Sigmoid colon (tissue), 7 donors: ENCODE results near the gene WNT3A. TPM values are rescaled to one million over a fixed set of nuclear protein-coding genes. Genes with fewer than 3 reads are reported as not detected.

Experiments
- DNase-seq: peaks from one replicate; pipeline ENCODE4 v3.0.0-alpha.2; 2019
- H3K27ac ChIP-seq, 4 donors: fragments of 200-600 bp; sonication (generic); one replicate each; pipeline ENCODE4 v1.5.1; 2016 to 2019; ENCODE audit warnings: mild to moderate bottlenecking in 1 of 4
- H3K27me3 ChIP-seq, 3 donors: fragments of 200-600 bp; sonication (generic); one replicate each; pipeline ENCODE4 v1.5.1; 2019; ENCODE audit warnings: mild to moderate bottlenecking in 1 of 3
- H3K36me3 ChIP-seq, 4 donors: fragments of 200-600 bp; sonication (generic); one replicate each; pipeline ENCODE4 v1.5.1; 2016 to 2019
- H3K4me1 ChIP-seq, 4 donors: fragments of 200-600 bp; sonication (generic); one replicate each; pipeline ENCODE4 v1.5.1; 2017 to 2019
- H3K4me3 ChIP-seq, 4 donors: fragments of 200-600 bp; sonication (generic); one replicate each; pipeline ENCODE4 v1.5.1; 2017 to 2019; ENCODE audit warnings: mild to moderate bottlenecking in 2 of 4, moderate library complexity in 1 of 4
- H3K9me3 ChIP-seq, 4 donors: fragments of 200-600 bp in 3 of 4; sonication (generic) in 3 of 4; one replicate each; pipeline versions ENCODE4 v1.5.1 to v1.6.1; 2013 to 2019
- CTCF ChIP-seq, 4 experiments: fragments of 450-650 bp in 3 of 4; fragments of 200-600 bp in 1 of 4; IDR thresholded peaks; one replicate each; pipeline ENCODE4 v1.5.1; 2016 to 2019; ENCODE audit warnings: antibody characterized with exemption in 4 of 4, mild to moderate bottlenecking in 3 of 4, moderate library complexity in 2 of 4
- EP300 ChIP-seq, 4 donors: sonication (generic); formaldehyde crosslinking; IDR thresholded peaks; one replicate each; pipeline ENCODE4 v1.6.1; 2017; ENCODE audit warnings: antibody characterized with exemption in 4 of 4
- POLR2A ChIP-seq, 2 donors: fragments of 450-650 bp; IDR thresholded peaks; one replicate each; pipeline ENCODE4 v1.6.1; 2016; ENCODE audit warnings: antibody characterized with exemption in 2 of 2, mild to moderate bottlenecking in 2 of 2, moderate library complexity in 2 of 2
- POLR2AphosphoS5 ChIP-seq, 4 donors: sonication (generic); formaldehyde crosslinking; IDR thresholded peaks; one replicate each; pipeline ENCODE4 v1.6.1; 2017; ENCODE audit warnings: antibody characterized with exemption in 4 of 4
- WGBS, 2 donors: extraction: QIAGEN DNeasy Blood & Tissue Kit; methylation state at CpG; one replicate each; pipeline ENCODE4 v1.1.7; 2013; 5-methylcytosine and 5-hydroxymethylcytosine counted together
- intact Hi-C: fragments of 100-400 bp; cut with DNase I; formaldehyde crosslinking; loops from one replicate; pipeline ENCODE4 v1.15.1; 2023
- polyA plus RNA-seq, 3 donors: library from polyadenylated mRNA; stranded (reverse); fragments of 200-250 nt; gene quantifications; one replicate each; pipeline ENCODE4 v1.2.3, GENCODE V29; 2013
- total RNA-seq, 4 donors: library from RNA; depleted of rRNA; stranded (reverse); fragments of >200 nt; gene quantifications; one replicate each; pipeline ENCODE4 v1.1.0, GENCODE V29; 2016
- donor health status: healthy with polysubstance abuse.
- donor health status: Bipolar disorder and iron deficiency.
- donor health status: healthy.

WNT3A gene
- total and polyA plus RNA-seq, 7 donors, result 0.01 TPM; not detected in 6

DNA sequence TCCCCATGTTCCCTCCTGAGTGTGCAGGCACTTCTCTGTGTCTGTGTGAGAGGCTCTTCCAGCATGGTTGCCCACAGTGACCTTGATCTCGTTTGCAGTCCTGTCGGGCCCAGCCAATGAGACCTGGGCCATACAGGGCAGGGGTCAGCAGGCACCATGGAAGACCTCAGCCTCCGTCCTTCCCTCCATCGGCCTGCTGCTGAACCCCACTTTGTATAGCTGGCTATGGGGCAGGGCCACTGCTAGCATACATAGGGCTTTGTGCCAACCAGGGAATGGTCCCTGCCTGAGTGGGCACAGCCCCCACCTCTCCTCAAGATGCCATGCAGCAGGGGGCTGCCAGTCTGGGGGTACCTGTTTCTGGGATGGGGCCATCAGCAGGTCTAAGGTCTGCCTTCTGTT, 92.5 kb downstream of the WNT3A start:
- peaks cover 0 to 6% (median 2%) of the 10 kb centered on the region in 4 donors for H3K9me3 ChIP-seq
- no peak overlapping the region for H3K27ac ChIP-seq
- no peaks in the 10 kb centered on the region for H3K27me3 ChIP-seq
- intact Hi-C loops, result no loop called here
- peaks cover 12 to 44% (median 32%) of the 10 kb centered on the region in 4 donors for H3K36me3 ChIP-seq
- DNase-seq, result peak; percentile 65
- peaks cover 0 to 53% (median 28%) of the 10 kb centered on the region in 4 donors for H3K4me1 ChIP-seq
- H3K4me3 ChIP-seq, result no peak overlapping the region
- WGBS, 2 donors, result 60 to 74% methylated on average over 4 of the region's 4 CpGs
- TF ChIP-seq POLR2A (IDR thresholded peaks at IDR 0.05) (no peak), POLR2AphosphoS5 (IDR thresholded peaks at IDR 0.05) (no peak), EP300 (IDR thresholded peaks at IDR 0.05) (no peak), CTCF (IDR thresholded peaks at IDR 0.05) (no peak)

DNA sequence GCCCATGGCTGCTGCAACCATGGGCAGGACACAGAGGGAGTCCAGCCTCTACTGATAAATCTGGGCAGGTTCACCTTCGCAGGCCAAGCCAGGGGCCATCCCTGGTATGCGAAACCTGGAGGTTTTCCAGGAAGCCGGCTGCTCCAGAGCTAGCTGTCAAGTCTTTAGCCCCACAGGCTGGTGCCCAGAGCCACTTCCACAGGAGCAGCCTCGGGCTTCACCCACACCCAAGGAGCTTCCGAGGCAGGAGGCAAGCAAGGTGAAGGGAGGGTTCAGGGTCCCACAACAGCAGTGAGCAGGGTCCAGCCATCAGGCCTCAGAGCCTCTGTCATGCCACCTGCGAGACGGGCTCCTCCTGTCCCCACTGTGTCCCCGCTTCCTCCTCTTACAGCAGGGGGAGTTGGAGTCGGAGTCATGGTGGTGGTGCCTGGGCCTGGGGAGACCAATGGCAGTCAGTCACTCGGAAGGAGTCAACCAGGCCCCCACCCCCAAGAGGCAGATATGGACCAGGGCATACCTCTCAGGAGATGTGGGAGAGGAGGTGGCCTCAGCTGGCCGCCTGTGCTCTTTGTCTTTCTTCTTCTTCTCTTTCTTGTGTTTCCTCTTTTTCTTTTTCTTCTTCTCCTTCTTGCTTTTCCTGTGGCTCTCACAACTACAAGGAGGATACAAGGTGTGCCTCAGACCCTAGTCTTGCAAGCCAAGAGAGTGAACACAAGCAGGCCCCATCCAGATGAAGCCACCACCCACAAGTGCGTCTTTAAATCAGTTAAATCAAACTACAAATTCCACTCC, 94.2 kb downstream of the WNT3A start:
- peak overlapping the region in 2 of 4 donors; percentile 2 to 98 for H3K27ac ChIP-seq
- 77 to 86% methylated on average over 12 of the region's 12 CpGs for WGBS, 2 donors
- no peaks in the 10 kb centered on the region for H3K9me3 ChIP-seq
- peaks cover 12 to 50% (median 34%) of the 10 kb centered on the region in 4 donors for H3K36me3 ChIP-seq
- no peaks in the 10 kb centered on the region for H3K27me3 ChIP-seq
- peak; percentile 66 for DNase-seq
- H3K4me3 ChIP-seq, result no peak overlapping the region
- TF ChIP-seq POLR2AphosphoS5 (IDR thresholded peaks at IDR 0.05), result no peak
- TF ChIP-seq POLR2A (IDR thresholded peaks at IDR 0.05), result no peak
- no peak for TF ChIP-seq CTCF (IDR thresholded peaks at IDR 0.05)
- no peak for TF ChIP-seq EP300 (IDR thresholded peaks at IDR 0.05)
- intact Hi-C loops, result no loop called here
- peaks cover 0 to 53% (median 28%) of the 10 kb centered on the region in 4 donors for H3K4me1 ChIP-seq

GRCh38 chr1:228101614-228101993, 94.8 kb downstream of the WNT3A start:
- intact Hi-C loops, result no loop called here
- Histone ChIP-seq H3K9me3 (no peaks in the 10 kb centered on the region), H3K4me3 (peak overlapping the region in 3 of 4 donors; percentile 70 to 92 (median 86)), H3K36me3 (peaks cover 12 to 55% (median 37%) of the 10 kb centered on the region in 4 donors), H3K4me1 (peaks cover 0 to 50% (median 26%) of the 10 kb centered on the region in 4 donors), H3K27ac (peak overlapping the region; percentile 88 to 98 (median 95)), H3K27me3 (no peaks in the 10 kb centered on the region)
- no peak for TF ChIP-seq EP300 (IDR thresholded peaks at IDR 0.05)
- TF ChIP-seq POLR2AphosphoS5 (IDR thresholded peaks at IDR 0.05), result no peak
- TF ChIP-seq POLR2A (IDR thresholded peaks at IDR 0.05), result no peak
- no peak for TF ChIP-seq CTCF (IDR thresholded peaks at IDR 0.05)
- WGBS, 2 donors, result 11 to 45% methylated on average over 15 of the region's 15 CpGs
- DNase-seq, result peak; percentile 68

GRCh38 chr1:228101994-228102790, 95.4 kb downstream of the WNT3A start:
- H3K27me3 ChIP-seq, result no peaks in the 10 kb centered on the region
- H3K9me3 ChIP-seq, result no peaks in the 10 kb centered on the region
- peaks cover 0 to 44% (median 26%) of the 10 kb centered on the region in 4 donors for H3K4me1 ChIP-seq
- intact Hi-C loops, result loop anchor here (1.0 to 2.0 kb wide), 2 partner anchors 20 to 65 kb away; partner anchors contain the start of gene ARF1
- H3K27ac ChIP-seq, result peak overlapping the region; percentile 88 to 98 (median 95)
- DNase-seq, result peak; percentile 82
- TF ChIP-seq POLR2A (IDR thresholded peaks at IDR 0.05) (no peak), CTCF (IDR thresholded peaks at IDR 0.05) (no peak), POLR2AphosphoS5 (IDR thresholded peaks at IDR 0.05) (no peak), EP300 (IDR thresholded peaks at IDR 0.05) (no peak)
- H3K4me3 ChIP-seq, result peak overlapping the region; percentile 70 to 92 (median 78)
- H3K36me3 ChIP-seq, result peaks cover 12 to 57% (median 34%) of the 10 kb centered on the region in 4 donors
- WGBS, 2 donors, result 2 to 5% methylated on average over 73 of the region's 73 CpGs
